HFF-Myc (cell line): Measurements from ENCODE around the gene CRYBG1.

ENCODE experiments used
- DNase-seq: peaks from one replicate; pipeline ENCODE4 v3.0.0-alpha.2; 2011; ENCODE audit warnings: low read depth; ENCODE audit errors: extremely low read depth
- H3K4me3 ChIP-seq: replicated peaks from 2 replicates; pipeline ENCODE4 v1.5.1; 2011; ENCODE audit warnings: low read depth, mild to moderate bottlenecking, control low read depth, low read length
- CTCF ChIP-seq: IDR thresholded peaks from 2 replicates; pipeline ENCODE4 v1.5.1; 2012; ENCODE audit warnings: mild to moderate bottlenecking, low read depth, low read length, control low read depth; ENCODE audit errors: missing control alignments

Gene CRYBG1

GRCh38 chr6:106613590-106613989, 253.1 kb downstream of the CRYBG1 start:
- no peak for DNase-seq
- no peak overlapping the region for H3K4me3 ChIP-seq
- no peak for TF ChIP-seq CTCF

GRCh38 chr6:106614166-106614565, 253.6 kb downstream of the CRYBG1 start:
- TF ChIP-seq CTCF: no peak
- no peak overlapping the region for H3K4me3 ChIP-seq
- DNase-seq: no peak

GRCh38 chr6:106614592-106615257, 254.2 kb downstream of the CRYBG1 start:
- TF ChIP-seq CTCF: no peak
- no peak overlapping the region for H3K4me3 ChIP-seq
- no peak for DNase-seq

GRCh38 chr6:106617302-106617701, 256.8 kb downstream of the CRYBG1 start:
- no peak overlapping the region for H3K4me3 ChIP-seq
- no peak for TF ChIP-seq CTCF
- DNase-seq: no peak

- no peak for TF ChIP-seq CTCF
- DNase-seq: no peak
- H3K4me3 ChIP-seq: no peak overlapping the region
Observed at GRCh38 chr6:106617857-106618256, 257.3 kb downstream of the CRYBG1 start.

GRCh38 chr6:106618324-106618723, 257.8 kb downstream of the CRYBG1 start:
- H3K4me3 ChIP-seq: no peak overlapping the region
- no peak for TF ChIP-seq CTCF
- DNase-seq: no peak

GRCh38 chr6:106619223-106619622, 258.7 kb downstream of the CRYBG1 start:
- H3K4me3 ChIP-seq: no peak overlapping the region
- no peak for DNase-seq
- TF ChIP-seq CTCF: no peak
